NCI-H1417 treated with DMSO at 0.1 percent for 48 hours (cell line): ENCODE data around the gene KLHL6.
"Not testable (repeated sequence)": the region's sequence is repeated elsewhere in the genome, so short reads cannot be mapped to it uniquely, and the experiment has no call there.

Experiments
- DNase-seq: peaks from one replicate; lab custom pipeline; 2025; lab: John Stamatoyannopoulos, UW

The KLHL6 gene

DNA sequence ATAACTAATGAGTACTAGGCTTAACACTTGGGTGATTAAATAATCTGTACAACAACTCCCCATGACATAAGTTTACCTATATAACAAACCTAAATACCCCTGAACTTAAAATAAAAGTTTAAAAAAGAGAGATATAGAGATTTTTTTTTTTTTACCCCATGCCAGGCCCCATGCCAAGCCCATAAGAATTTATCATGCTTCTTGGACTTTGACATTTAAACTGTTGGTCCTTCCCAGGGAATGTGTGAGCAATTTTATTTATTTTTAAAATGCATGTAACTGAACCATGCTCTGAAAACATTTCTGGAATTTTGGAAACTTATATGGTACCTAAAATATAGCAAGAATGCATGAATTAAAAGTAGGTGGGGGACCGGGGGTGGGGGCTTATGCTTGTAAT is 26.3 kb downstream of the KLHL6 start:
- DNase-seq = no peak

- not testable (repeated sequence) for DNase-seq
These were observed 26.7 kb downstream of the KLHL6 start for GRCh38 chr3:183528758-183529157.

DNA sequence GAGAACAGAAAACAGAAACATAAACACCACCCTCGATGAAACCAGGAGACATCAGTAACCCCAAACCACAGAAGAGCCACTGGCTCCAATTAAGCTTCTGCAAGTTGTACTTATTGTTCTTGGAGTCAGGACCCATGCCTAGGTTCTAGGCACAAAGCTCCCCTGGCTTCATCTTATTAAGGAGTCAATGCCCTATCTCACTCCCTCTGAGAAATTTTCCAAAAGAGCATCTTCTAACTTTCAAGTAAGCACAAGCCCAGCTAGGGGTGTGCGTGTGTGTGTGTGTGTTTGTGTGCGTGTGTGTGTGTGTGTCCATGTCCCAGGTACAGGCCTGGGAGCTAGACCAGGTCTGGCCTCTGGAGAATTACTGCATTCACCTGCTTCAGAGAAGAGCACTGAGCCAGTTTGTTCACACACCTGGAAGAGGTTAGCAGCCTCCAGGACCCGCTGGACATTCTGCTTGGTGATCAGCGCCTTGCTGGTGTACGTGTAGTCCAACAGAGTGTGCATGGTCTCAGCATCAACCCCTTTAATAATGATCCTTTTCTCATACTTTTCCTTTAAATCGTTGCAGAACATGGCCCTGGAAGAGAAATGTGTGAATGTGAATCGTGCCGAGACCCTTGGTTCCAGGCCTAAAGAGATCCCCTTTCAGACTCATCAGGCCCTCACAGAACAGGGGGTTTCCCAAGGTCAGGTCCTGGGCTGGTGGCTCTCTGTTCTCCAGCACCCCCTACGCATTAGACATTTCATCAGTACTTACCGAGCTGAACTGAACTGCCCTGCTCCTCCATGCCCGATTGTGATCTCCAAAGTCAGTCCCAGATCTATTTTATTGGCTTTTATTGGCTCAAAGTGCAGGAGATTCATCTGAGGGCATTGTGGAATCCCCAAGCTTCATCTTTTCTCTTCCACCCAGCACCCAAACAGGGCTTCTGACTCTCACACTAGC is 27.8 kb downstream of the KLHL6 start:
- no peak for DNase-seq

- DNase-seq = no peak
These were observed 28.6 kb downstream of the KLHL6 start for GRCh38 chr3:183526838-183527427.

- DNase-seq = no peak
These were observed 31.0 kb downstream of the KLHL6 start for GRCh38 chr3:183524476-183524875.

DNA sequence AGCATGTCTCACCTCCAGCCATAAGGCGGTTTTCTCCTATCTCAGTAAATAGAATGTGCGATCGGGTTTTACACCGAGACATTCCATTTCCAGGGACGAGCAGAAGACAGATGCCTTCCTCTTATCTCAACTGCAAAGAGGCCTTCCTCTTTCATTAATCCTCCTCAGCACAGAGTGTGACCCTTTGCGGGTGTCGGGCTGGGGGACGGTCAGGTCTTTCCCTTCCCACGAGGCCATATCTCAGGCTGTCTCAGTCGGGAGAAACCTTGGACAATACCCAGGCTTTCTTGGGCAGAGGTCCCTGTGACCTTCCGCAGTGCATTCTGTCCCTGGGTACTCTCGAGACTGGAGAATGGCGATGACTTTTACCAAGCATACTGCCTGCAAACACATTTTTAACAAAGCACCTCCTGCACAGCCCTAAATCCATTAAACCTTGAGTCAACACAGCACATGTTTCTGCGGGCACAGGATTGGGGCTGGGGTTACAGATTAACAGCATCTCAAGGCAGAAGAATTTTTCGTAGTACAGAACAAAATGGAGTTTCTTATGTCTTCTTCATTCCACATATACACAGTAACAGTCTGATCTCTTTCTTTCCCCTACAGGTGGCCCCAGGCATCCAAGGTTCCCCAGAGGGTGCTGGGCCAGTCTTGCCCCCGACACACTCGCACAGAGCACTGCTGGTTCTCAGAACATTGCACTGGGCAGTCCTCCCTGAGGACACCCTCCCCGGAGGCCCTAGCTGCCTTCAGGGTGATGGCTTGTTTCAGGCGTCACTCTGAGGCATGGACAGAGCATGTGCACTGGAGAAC is 34.6 kb downstream of the KLHL6 start:
- not testable (repeated sequence) for DNase-seq

DNA sequence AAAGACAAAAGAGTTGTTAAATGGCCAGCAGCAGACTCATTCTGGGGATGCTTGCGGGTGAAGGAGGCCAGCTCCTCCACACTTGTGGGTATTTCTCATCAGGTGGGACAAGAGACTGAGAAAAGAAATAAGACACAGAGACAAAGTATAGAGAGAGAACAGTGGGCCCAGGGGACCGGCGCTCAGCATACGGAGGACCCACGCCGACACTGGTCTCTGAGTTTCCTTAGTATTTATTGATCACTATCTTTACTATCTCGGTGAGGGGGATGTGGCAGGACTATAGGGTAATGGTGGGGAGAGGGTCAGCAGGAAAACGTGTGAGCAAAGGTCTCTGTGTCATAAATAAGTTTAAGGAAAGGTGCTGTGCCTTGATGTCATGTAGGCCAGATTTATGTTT is 35.2 kb downstream of the KLHL6 start:
- not testable (repeated sequence) for DNase-seq

DNA sequence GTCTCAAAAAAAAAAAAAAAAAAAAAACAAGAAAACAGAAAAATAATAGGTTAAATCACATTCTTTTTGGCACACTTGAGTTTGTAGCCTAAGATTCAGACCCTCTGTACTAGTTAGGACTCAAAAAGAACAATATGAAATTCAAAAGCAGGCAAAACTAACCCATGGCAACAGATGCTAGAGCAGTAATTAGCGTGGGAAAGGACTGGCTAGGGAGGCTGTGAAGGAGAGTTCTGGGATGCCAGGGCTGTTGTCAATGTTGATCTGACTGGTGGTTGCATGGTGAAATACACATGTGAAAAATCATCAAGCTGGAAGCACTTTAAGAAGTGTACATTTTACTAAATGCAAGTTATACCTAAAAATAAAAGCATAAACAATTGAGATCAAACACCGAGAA is 35.6 kb downstream of the KLHL6 start:
- no peak for DNase-seq

GRCh38 chr3:183518491-183519251 is 36.8 kb downstream of the KLHL6 start:
- no peak for DNase-seq

- no peak for DNase-seq
These were observed 37.9 kb downstream of the KLHL6 start for GRCh38 chr3:183517607-183518006.

DNA sequence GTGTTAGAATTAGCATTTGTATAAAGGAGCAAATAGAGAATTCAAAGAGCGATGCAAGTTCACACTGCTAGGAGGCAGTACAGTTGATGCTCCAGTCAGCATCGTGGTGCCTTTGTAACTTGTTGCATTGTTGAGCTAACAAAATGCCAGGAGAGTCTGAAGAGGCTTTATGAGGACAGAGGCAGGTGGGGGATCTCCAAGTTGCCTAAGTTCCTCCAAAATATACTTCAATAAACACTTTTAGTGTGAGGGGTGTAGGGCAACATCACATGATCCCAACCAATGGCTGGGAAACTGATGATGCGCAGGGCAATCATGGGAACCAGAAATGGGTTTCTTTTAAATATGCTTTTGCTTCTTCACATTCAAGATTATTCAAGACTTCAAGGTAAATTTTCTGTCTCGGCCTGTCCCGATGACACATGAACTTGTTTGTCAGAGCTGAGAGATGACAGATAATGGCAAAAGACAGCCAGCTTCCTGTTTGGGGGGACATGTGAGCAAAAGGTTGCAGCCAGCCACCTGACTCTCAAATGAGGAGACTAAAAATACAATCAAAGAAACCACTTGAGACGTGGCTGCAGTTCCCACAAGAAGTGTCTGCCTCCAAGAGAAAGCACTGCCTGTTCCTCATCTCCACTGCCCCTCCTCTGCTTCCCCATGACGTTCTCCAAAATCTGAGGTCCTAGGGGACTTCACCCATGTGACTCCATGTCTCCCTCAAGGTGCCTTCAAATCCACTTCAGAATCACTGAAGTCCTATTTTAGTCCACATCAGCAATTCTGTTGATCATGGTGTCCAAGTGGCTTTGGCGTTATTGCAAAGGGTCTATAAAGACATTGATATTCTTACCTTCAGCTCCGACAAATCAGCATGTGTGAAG is 39.3 kb downstream of the KLHL6 start:
- no peak for DNase-seq

DNA sequence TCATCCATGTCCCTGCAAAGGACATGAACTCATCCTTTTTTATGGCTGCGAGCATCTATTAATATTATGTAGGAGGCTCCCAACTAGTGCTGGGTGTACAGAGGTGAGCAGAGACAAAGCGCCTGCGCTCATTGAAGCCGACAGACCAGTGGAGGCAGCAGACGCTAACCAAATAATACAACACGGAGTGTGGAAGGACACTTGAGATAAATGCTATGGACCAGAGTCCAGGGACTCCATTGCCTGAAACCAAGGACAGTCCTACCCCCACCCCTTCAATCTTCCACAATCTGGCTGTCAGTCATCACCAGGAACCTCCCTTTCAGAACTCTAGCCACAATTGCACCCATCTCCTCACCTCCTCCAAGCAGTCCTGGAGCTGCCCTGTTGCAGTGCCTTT is 41.5 kb downstream of the KLHL6 start:
- no peak for DNase-seq

GRCh38 chr3:183513046-183513706 is 42.3 kb downstream of the KLHL6 start:
- no peak for DNase-seq

GRCh38 chr3:183511286-183512131 is 44.0 kb downstream of the KLHL6 start:
- not testable (repeated sequence) for DNase-seq

DNA sequence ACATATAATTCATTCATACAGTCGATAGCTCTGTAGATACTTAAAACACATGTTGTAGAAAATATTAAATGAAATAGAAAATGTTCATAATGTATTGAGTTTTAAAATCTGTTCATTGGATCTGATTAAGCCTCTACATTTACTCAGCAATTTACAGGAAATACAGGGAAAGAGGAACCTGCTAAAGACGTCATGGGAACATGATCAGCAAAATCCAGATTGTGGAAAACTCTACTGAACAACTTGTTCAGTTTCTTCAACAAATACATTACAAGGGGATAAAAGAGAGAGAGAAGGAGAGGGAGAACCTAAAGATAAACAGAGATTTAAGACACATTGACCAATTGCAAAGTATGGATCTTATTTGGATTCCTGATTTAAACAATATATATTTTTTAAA is 46.7 kb downstream of the KLHL6 start:
- DNase-seq = no peak

GRCh38 chr3:183507551-183507950 is 48.0 kb downstream of the KLHL6 start:
- DNase-seq = no peak

GRCh38 chr3:183506674-183507320 is 48.7 kb downstream of the KLHL6 start:
- DNase-seq = no peak

DNA sequence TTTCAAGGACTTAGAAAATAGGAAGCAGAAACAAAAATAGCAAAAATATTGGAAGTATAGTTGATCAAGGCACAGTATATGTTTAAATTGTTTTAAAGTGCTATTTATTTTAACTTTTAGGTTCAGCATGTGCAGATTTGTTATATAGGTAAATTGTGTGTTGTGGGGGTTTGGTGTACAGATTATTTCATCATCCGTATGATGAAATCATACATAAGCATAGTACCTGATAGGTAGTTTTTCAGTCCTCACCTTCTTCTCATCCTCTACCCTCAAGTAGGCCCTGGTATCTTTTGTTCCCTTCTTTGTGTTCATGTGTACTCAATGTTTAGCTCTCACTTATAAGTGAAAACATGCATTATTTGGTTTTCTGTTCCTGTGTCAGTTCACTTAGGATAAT is 50.9 kb downstream of the KLHL6 start:
- no peak for DNase-seq

DNA sequence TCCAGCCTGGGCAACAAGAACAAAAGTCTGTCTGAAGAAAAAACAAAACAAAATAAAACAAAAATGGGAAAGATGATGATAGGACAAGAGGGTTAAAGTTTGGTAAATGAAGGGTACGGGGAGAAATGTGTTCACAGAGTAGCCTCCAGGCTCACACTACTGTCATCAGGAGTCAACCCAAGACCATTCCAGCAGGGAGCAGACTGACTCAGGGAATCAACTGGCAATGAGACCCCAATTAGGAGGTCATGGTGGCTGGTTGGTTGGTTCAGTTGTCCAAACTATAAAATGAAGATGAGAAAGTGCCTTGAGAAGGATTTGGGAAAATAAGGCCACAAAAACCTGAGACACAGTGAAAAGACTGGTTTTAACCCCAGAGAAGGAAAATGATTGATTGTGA is 51.8 kb downstream of the KLHL6 start:
- no peak for DNase-seq
